ENCODE data around the gene CYP2U1. TPM values are rescaled to one million over a fixed set of nuclear protein-coding genes. Genes with fewer than 3 reads are reported as not detected.

CYP2U1 gene
- total RNA-seq, 2 donors from 2014 or later = 11.3 to 11.8 TPM

DNA sequence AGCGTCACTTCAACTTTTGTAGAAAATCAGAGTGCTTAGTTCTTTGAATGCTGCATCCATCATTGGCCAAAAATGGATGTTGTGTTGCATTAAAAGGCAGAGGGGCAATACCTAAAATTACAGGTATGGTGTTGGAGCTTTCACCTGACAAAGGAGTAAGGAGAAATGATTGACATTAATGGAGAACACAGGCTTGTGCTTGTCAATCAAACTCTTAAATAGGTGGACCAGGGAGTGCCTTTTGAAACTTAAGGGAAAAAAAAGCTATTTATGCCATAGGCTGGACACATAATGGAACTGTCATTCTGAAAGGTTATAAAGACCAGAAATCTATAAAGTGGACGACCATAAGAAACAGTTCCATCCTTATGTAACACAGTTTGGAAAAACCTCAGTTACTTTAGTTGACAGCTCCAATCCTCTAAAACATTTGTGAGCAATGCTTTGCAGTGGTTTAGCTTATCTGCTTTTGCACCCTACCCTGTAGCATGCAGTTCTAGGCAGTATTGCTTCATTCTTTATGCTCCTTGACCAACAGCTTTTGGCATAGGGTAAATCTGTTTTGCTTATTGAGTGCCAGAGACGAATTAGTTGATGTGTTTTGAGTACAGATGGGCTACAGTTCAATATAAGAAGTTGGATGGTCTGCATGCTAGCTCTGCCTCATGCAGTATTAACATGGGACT lies 60.7 kb downstream of the CYP2U1 start:
- peak overlapping the region; percentile 91 to 96 for H3K27ac ChIP-seq
- H3K36me3 ChIP-seq = no peaks in the 10 kb centered on the region
- H3K27me3 ChIP-seq = no peaks in the 10 kb centered on the region
- H3K9me3 ChIP-seq = no peaks in the 10 kb centered on the region
- H3K4me3 ChIP-seq = no peak overlapping the region
- TF ChIP-seq, protein P1, sequence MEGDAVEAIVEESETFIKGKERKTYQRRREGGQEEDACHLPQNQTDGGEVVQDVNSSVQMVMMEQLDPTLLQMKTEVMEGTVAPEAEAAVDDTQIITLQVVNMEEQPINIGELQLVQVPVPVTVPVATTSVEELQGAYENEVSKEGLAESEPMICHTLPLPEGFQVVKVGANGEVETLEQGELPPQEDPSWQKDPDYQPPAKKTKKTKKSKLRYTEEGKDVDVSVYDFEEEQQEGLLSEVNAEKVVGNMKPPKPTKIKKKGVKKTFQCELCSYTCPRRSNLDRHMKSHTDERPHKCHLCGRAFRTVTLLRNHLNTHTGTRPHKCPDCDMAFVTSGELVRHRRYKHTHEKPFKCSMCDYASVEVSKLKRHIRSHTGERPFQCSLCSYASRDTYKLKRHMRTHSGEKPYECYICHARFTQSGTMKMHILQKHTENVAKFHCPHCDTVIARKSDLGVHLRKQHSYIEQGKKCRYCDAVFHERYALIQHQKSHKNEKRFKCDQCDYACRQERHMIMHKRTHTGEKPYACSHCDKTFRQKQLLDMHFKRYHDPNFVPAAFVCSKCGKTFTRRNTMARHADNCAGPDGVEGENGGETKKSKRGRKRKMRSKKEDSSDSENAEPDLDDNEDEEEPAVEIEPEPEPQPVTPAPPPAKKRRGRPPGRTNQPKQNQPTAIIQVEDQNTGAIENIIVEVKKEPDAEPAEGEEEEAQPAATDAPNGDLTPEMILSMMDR (IDR thresholded peaks at IDR 0.05) = no peak
- no peak for DNase-seq (ENCODE audit: low spot score)
- H3K4me1 ChIP-seq = peaks cover 0 to 73% of the 10 kb centered on the region in 2 donors

DNA sequence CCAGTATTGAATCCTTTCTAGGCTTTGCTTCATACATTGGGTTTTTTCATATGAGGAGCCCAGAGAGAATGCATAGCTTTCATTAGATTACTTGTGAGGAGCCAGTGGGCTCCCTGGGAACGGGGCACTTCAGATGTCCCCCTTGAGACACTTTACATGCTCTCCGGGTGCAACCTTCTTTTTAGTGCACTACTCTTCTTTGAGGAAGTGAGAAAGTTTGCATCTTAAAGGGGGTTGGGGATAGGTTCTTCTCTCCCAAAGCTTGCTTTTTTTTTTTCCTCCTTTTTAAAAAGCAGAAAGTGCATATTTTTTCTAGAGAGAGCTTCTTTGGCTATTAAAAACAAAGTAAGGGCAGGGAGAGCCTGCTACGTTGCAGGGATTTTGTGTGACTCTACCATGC lies 62.6 kb downstream of the CYP2U1 start:
- Histone ChIP-seq H3K9me3 (no peaks in the 10 kb centered on the region), H3K27ac (peak overlapping the region; percentile 83 to 94), H3K36me3 (no peaks in the 10 kb centered on the region), H3K4me1 (peaks cover 0 to 80% of the 10 kb centered on the region in 2 donors), H3K27me3 (no peaks in the 10 kb centered on the region), H3K4me3 (no peak overlapping the region)
- TF ChIP-seq, protein P1 (IDR thresholded peaks at IDR 0.05) = no peak
- no peak for DNase-seq (ENCODE audit: low spot score)

DNA sequence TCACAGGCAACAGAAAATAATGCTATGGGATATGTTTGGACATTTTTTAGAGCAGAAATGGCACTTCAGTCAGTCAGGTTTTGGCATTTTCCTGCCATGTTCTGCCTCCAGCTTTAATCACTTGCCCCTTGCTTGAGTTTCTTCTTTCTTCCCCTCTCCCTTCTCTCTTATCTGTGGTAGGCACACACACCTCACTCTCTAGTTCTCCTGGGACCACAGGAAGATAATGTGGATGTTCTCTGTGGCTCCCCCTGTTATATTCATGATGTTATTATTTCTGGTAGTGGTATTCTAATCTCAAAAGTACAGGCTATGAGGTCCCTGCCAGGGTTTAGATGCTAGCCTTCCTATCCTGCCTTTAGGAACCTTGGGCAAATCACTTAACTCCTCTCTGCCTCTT lies 63.5 kb downstream of the CYP2U1 start:
- TF ChIP-seq, protein P1 (IDR thresholded peaks at IDR 0.05) = no peak
- Histone ChIP-seq H3K4me3 (no peak overlapping the region), H3K36me3 (no peaks in the 10 kb centered on the region), H3K4me1 (peaks cover 0 to 79% of the 10 kb centered on the region in 2 donors), H3K27me3 (no peaks in the 10 kb centered on the region), H3K9me3 (no peaks in the 10 kb centered on the region), H3K27ac (peak overlapping the region; percentile 83 to 94)
- no peak for DNase-seq (ENCODE audit: low spot score)

DNA sequence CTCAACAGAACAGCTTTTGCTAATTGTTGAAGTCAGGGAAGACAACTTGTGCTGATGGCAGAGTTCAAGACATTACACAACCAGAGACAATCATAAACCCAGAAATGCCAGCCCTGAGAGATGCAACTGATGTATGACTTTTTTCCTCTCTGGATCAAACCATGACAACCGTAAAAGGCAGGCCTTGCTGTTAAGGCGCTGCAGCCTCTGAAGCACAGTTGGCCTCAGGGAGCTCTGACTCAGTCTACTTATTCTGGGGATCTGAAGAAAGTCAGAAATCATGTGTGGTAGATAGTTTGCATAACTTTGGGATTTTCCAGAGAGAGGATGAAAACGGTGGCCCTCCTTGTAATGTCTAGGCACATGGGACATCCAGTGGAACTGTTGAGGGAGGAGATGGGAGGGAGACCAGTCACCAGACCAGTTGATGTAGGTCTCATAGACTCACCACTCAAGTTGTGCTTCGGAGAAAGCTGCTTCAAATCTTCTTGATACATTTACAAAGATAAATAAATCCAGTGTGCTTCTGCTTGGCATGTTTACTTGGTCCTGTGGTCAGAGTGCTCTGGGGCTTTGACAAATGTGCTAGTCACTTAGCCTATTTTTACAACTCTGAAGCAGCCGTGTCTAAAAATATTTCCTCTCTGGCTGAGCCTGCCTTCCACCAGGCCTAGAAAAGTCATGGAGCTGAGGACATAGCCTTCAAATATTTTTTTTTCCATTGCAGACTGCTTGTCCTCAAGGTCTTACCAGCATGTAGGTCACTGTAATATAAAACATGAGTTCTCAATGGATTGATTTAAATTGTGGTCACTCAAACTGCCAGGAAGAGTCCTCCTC lies 65.8 kb downstream of the CYP2U1 start:
- H3K9me3 ChIP-seq = no peaks in the 10 kb centered on the region
- DNase-seq (ENCODE audit: low spot score) = no peak
- H3K27me3 ChIP-seq = no peaks in the 10 kb centered on the region
- no peaks in the 10 kb centered on the region for H3K36me3 ChIP-seq
- peak overlapping the region; percentile 83 to 94 for H3K27ac ChIP-seq
- no peak overlapping the region for H3K4me3 ChIP-seq
- TF ChIP-seq, protein P1 (IDR thresholded peaks at IDR 0.05) = no peak
- peaks cover 0 to 75% of the 10 kb centered on the region in 2 donors for H3K4me1 ChIP-seq

DNA sequence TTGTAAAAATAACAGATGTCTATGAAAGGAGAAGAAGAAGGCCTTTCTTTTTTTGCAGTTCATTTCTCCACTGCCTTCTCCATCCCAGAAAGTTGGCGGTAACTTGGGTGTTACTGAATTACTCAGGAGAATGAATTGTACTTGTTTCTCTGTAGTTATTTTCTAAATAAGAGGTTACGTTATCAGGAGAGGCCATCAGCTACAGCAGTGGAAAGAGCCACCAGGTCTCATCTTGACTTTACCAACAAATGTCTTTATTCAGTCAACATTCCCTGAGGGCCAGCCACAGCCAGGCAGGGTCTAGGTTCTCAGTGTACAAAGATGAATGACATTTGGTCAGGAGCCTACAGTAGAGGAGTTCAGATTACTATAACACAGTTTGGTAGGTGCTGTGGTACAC lies 66.4 kb downstream of the CYP2U1 start:
- peaks cover 0 to 70% of the 10 kb centered on the region in 2 donors for H3K4me1 ChIP-seq
- H3K4me3 ChIP-seq = no peak overlapping the region
- peak overlapping the region; percentile 83 to 94 for H3K27ac ChIP-seq
- no peaks in the 10 kb centered on the region for H3K9me3 ChIP-seq
- H3K27me3 ChIP-seq = no peaks in the 10 kb centered on the region
- TF ChIP-seq, protein P1 (IDR thresholded peaks at IDR 0.05) = no peak
- DNase-seq (ENCODE audit: low spot score) = no peak
- H3K36me3 ChIP-seq = no peaks in the 10 kb centered on the region
